CD14-positive monocyte (primary cell): ENCODE results near the gene RNF20. TPM values are rescaled to one million over a fixed set of nuclear protein-coding genes. Genes with fewer than 3 reads are reported as not detected.

ENCODE experiments used
- DNase-seq, 3 donors: peaks; one replicate each; pipeline ENCODE4 v3.0.0-alpha.2; 2011 to 2022
- H2AFZ ChIP-seq: 2 replicates; pipeline ENCODE4 v1.6.0; 2012; ENCODE audit warnings: mild to moderate bottlenecking, low read depth, low read length, inconsistent platforms; ENCODE audit not compliant: insufficient read depth, poor library complexity, severe bottlenecking
- H3K27ac ChIP-seq, 2 donors: 1 replicate in 1 of 2; 2 replicates in 1 of 2; pipeline ENCODE4 v1.5.1; 2012 to 2013; ENCODE audit warnings: low read length in 2 of 2, control low read depth in 1 of 2, inconsistent platforms in 1 of 2, low read depth in 1 of 2, mild to moderate bottlenecking in 1 of 2
- H3K27me3 ChIP-seq, 2 donors: one replicate each; pipeline versions ENCODE4 v1.6.0 to v1.6.1; 2011 to 2013; ENCODE audit warnings: low read length in 2 of 2; ENCODE audit not compliant: control insufficient read depth in 2 of 2, insufficient read depth in 2 of 2
- H3K36me3 ChIP-seq, 2 donors: replicated peaks in 1 of 2; 1 replicate in 1 of 2; 2 replicates in 1 of 2; pipeline versions ENCODE4 v1.5.1 to v1.6.1; 2012 to 2013; ENCODE audit warnings: low read length in 2 of 2, control low read depth in 1 of 2, inconsistent platforms in 1 of 2, mild to moderate bottlenecking in 1 of 2; ENCODE audit not compliant: insufficient read depth in 2 of 2, control insufficient read depth in 1 of 2
- H3K4me1 ChIP-seq, 2 donors: 1 replicate in 1 of 2; 2 replicates in 1 of 2; pipeline versions ENCODE4 v1.5.1 to v1.6.1; 2012 to 2013; ENCODE audit warnings: low read length in 2 of 2, control low read depth in 1 of 2, inconsistent platforms in 1 of 2, mild to moderate bottlenecking in 1 of 2, moderate library complexity in 1 of 2; ENCODE audit not compliant: insufficient read depth in 2 of 2, control insufficient read depth in 1 of 2
- H3K4me2 ChIP-seq: replicated peaks from 2 replicates; pipeline ENCODE3; 2012; ENCODE audit warnings: low read length, moderate library complexity, mild to moderate bottlenecking; ENCODE audit not compliant: poor library complexity, severe bottlenecking; ENCODE audit errors: extremely low read depth
- H3K4me3 ChIP-seq, 3 experiments: fragments of 200-600 bp in 1 of 3; sonication (generic) in 1 of 3; replicated peaks in 1 of 3; 1 replicate in 2 of 3; 2 replicates in 1 of 3; pipeline ENCODE4 v1.5.1; 2011 to 2013; ENCODE audit warnings: low read length in 3 of 3, mild to moderate bottlenecking in 3 of 3, control low read depth in 2 of 3, low read depth in 2 of 3, inconsistent platforms in 1 of 3, moderate library complexity in 1 of 3
- H3K79me2 ChIP-seq: 2 replicates; pipeline ENCODE4 v1.6.0; 2012; ENCODE audit warnings: mild to moderate bottlenecking, control low read depth, inconsistent platforms, low read length, moderate library complexity; ENCODE audit not compliant: insufficient read depth
- H3K9ac ChIP-seq: 2 replicates; pipeline ENCODE4 v1.6.0; 2017; ENCODE audit warnings: low read length, mild to moderate bottlenecking; ENCODE audit not compliant: insufficient read depth, poor library complexity, severe bottlenecking
- H3K9me3 ChIP-seq, 2 donors: replicated peaks in 1 of 2; 1 replicate in 1 of 2; 2 replicates in 1 of 2; pipeline versions ENCODE4 v1.5.1 to v1.6.1; 2012 to 2013; ENCODE audit warnings: low read length in 2 of 2, control low read depth in 1 of 2; ENCODE audit not compliant: control insufficient read depth in 1 of 2, insufficient read depth in 1 of 2
- H4K20me1 ChIP-seq: 2 replicates; pipeline ENCODE4 v1.6.0; 2012; ENCODE audit warnings: mild to moderate bottlenecking, low read length, control low read depth, moderate library complexity; ENCODE audit not compliant: insufficient read depth
- H3K27ac Mint-ChIP-seq, 7 donors: one replicate each; pipeline ENCODE4 v1.8.0; 2020; ENCODE audit warnings: mild to moderate bottlenecking in 7 of 7, mixed read lengths in 7 of 7, moderate library complexity in 6 of 7, inconsistent platforms in 2 of 7
- H3K27me3 Mint-ChIP-seq, 3 donors: one replicate each; pipeline ENCODE4 v1.8.0; 2021 to 2022; ENCODE audit warnings: low read depth in 3 of 3, mild to moderate bottlenecking in 3 of 3, mixed read lengths in 3 of 3, moderate library complexity in 3 of 3, inconsistent platforms in 1 of 3
- H3K36me3 Mint-ChIP-seq, 2 donors: one replicate each; pipeline ENCODE4 v1.8.0; 2020; ENCODE audit warnings: mixed read lengths in 2 of 2, inconsistent platforms in 1 of 2, mild to moderate bottlenecking in 1 of 2
- H3K4me1 Mint-ChIP-seq: one replicate; pipeline ENCODE4 v1.8.0; 2020; ENCODE audit warnings: mild to moderate bottlenecking, mixed read lengths
- H3K4me3 Mint-ChIP-seq, 2 donors: one replicate each; pipeline ENCODE4 v1.8.0; 2020; ENCODE audit warnings: mild to moderate bottlenecking in 2 of 2, mixed read lengths in 2 of 2, moderate library complexity in 1 of 2
- H3K9me3 Mint-ChIP-seq, 7 donors: one replicate each; pipeline ENCODE4 v1.8.0; 2020 to 2022; ENCODE audit warnings: mixed read lengths in 7 of 7, mild to moderate bottlenecking in 6 of 7, moderate library complexity in 6 of 7, inconsistent platforms in 2 of 7
- WGBS: methylation state at CpG from one replicate; pipeline ENCODE4 v1.1.5; 2013; ENCODE audit warnings: missing lambda C conversion rate; ENCODE audit not compliant: insufficient coverage; 5-methylcytosine and 5-hydroxymethylcytosine counted together
- intact Hi-C, 2 donors: fragments of 100-400 bp; cut with micrococcal nuclease; formaldehyde crosslinking; loops; one replicate each; pipeline versions ENCODE4 v1.15.0 to v1.15.1; 2023
- polyA plus RNA-seq, 3 donors: library from polyadenylated mRNA; depleted of rRNA in 1 of 3; unstranded in 2 of 3; stranded (reverse) in 1 of 3; fragments of 300-500 nt in 2 of 3; fragments of >200 nt in 1 of 3; fragmentation: Illumina TruSeq in 2 of 3; gene quantifications; 1 replicate in 2 of 3; 2 replicates in 1 of 3; pipeline ENCODE4 v1.2.3, GENCODE V29; 2012 to 2021
- TF ChIP-seq, protein P1 (sequence below): fragments of 200-600 bp; IDR thresholded peaks from one replicate; pipeline ENCODE4 v1.8.0; 2022; ENCODE audit warnings: antibody characterized with exemption, mild to moderate bottlenecking

RNF20 gene
- polyA plus RNA-seq, 3 donors = 7.2 to 35.2 (median 22.3) TPM

DNA sequence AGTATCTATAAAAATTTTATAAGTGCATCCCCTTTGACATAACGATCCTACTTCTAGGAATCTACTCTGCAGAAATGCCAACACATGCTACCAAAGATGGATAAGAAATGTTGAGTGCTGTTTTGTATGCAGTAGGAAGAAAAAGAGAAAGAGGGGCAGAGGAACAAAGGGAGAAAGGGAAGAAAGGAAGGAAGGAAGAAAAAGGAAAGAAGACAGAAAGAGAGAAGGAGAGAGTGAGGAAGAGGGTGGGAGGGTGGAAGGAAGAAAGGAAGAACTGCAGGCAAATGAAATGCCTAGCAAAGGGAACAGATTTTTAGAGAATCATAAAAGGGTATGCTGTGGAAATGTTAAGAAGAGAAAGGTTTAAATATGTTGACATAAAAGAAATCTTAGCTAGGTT lies 49.6 kb upstream of the RNF20 start:
- WGBS = no CpG with 5 or more reads among the region's 1 CpG
- peak overlapping the region in 1 of 2 donors; percentile 8 for H3K4me3 Mint-ChIP-seq
- Histone ChIP-seq H3K79me2 (no peaks in the 10 kb centered on the region), H3K27ac (no peak overlapping the region), H3K36me3 (no peaks in the 10 kb centered on the region), H2AFZ (no peak overlapping the region), H3K9me3 (peaks cover 0 to 7% of the 10 kb centered on the region in 2 donors), H3K4me1 (peaks cover 0 to 12% of the 10 kb centered on the region in 2 donors), H3K4me3 (no peak overlapping the region), H3K4me2 (no peak overlapping the region), H4K20me1 (no peaks in the 10 kb centered on the region), H3K27me3 (peaks cover 44 to 52% of the 10 kb centered on the region in 2 donors), H3K9ac (no peak overlapping the region)
- no peak overlapping the region for H3K27ac Mint-ChIP-seq
- peaks cover 8% of the 10 kb centered on the region for H3K4me1 Mint-ChIP-seq
- H3K36me3 Mint-ChIP-seq = no peaks in the 10 kb centered on the region
- peaks cover 41 to 49% (median 43%) of the 10 kb centered on the region in 3 donors for H3K27me3 Mint-ChIP-seq
- no peak for DNase-seq
- intact Hi-C loops = no loop called here
- TF ChIP-seq, protein P1, sequence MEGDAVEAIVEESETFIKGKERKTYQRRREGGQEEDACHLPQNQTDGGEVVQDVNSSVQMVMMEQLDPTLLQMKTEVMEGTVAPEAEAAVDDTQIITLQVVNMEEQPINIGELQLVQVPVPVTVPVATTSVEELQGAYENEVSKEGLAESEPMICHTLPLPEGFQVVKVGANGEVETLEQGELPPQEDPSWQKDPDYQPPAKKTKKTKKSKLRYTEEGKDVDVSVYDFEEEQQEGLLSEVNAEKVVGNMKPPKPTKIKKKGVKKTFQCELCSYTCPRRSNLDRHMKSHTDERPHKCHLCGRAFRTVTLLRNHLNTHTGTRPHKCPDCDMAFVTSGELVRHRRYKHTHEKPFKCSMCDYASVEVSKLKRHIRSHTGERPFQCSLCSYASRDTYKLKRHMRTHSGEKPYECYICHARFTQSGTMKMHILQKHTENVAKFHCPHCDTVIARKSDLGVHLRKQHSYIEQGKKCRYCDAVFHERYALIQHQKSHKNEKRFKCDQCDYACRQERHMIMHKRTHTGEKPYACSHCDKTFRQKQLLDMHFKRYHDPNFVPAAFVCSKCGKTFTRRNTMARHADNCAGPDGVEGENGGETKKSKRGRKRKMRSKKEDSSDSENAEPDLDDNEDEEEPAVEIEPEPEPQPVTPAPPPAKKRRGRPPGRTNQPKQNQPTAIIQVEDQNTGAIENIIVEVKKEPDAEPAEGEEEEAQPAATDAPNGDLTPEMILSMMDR = no peak
- H3K9me3 Mint-ChIP-seq = peaks cover 0 to 3% (median 0%) of the 10 kb centered on the region in 7 donors

DNA sequence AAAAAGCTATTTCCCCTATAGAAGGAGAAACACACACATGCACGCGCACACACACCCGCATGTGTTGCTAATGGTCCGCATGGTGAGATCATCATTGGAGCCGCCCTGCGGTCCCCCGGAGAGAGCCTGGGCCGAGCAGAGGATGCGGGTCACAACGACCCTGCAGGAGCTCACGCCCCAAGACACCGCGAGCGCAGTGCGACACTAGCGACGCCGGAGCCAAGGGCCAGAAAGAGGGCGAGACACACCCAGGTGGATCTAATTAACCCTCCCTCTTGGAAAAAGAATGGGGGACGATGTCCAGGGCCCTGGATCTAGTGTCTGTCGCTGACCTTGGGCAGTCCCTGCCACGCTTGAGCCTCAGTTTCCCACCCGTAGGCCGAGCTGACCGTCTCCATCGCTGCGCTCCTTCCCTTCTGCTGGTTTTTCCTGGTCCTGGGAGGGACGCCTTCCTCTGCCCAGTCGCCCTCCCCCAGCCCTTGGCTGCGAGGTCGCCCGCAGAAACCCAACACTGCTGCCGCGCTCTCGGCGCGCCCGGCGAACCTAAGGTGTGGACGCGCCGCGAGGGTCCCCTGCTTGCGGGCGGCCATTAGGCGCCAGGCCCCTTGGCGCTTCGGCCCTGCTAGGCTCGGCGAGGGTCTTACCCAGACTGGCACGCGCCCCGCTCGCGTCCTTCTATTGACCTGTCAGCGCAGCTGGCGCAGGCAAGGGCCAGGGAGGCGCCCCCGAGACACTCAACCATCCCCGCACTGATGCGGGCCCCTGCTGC lies 47.5 kb upstream of the RNF20 start:
- 1% methylated on average over 61 of the region's 61 CpGs for WGBS
- peaks cover 39 to 45% (median 45%) of the 10 kb centered on the region in 3 donors for H3K27me3 Mint-ChIP-seq
- peaks cover 0 to 3% (median 0%) of the 10 kb centered on the region in 7 donors for H3K9me3 Mint-ChIP-seq

More for the DNA sequence above, 47.5 kb upstream of the RNF20 start:
- intact Hi-C loops = no loop called here
- no peaks in the 10 kb centered on the region for H3K36me3 ChIP-seq
- DNase-seq = no peak
- peak overlapping the region in 1 of 3 experiments; percentile 47 for H3K4me3 ChIP-seq
- H3K4me1 ChIP-seq = peaks cover 0 to 12% of the 10 kb centered on the region in 2 donors
- TF ChIP-seq, protein P1 = no peak
- H3K9me3 ChIP-seq = peaks cover 0 to 7% of the 10 kb centered on the region in 2 donors
- no peak overlapping the region for H3K9ac ChIP-seq
- Mint-ChIP-seq H3K27ac (no peak overlapping the region), H3K4me1 (peaks cover 8% of the 10 kb centered on the region), H3K4me3 (peak overlapping the region in 1 of 2 donors; percentile 88), H3K36me3 (no peaks in the 10 kb centered on the region)
- H2AFZ ChIP-seq = no peak overlapping the region
- H4K20me1 ChIP-seq = no peaks in the 10 kb centered on the region
- peak overlapping the region; percentile 53 for H3K4me2 ChIP-seq
- peaks cover 44 to 52% of the 10 kb centered on the region in 2 donors for H3K27me3 ChIP-seq
- no peak overlapping the region for H3K27ac ChIP-seq
- H3K79me2 ChIP-seq = no peaks in the 10 kb centered on the region
